ENCODE measurements around the gene ITGBL1. TPM values are rescaled to one million over a fixed set of nuclear protein-coding genes. Genes with fewer than 3 reads are reported as not detected.
A peak's percentile ranks its signal among the peaks of the same experiment; 100 is the strongest.

ITGBL1 gene
- total and polyA plus RNA-seq, 2 experiments from 2014 or later, result 0.29 TPM; not detected in 1

- H3K9me3 Mint-ChIP-seq, result no peaks in the 10 kb centered on the region
- Histone ChIP-seq H3K79me2 (replicated peaks; ENCODE audit: insufficient read depth) (no peaks in the 10 kb centered on the region), H3K4me2 (no peak overlapping the region), H3K4me3 (no peak overlapping the region), H2AFZ (no peak overlapping the region), H3K4me1 (ENCODE audit: insufficient read depth) (peaks cover 18% of the 10 kb centered on the region), H3K36me3 (ENCODE audit: insufficient read depth) (no peaks in the 10 kb centered on the region), H3K9me2 (ENCODE audit: insufficient read depth) (no peaks in the 10 kb centered on the region), H3F3A (replicated peaks; ENCODE audit: low read depth) (no peaks in the 10 kb centered on the region), H4K20me1 (replicated peaks; ENCODE audit: insufficient read depth) (no peaks in the 10 kb centered on the region), H3K27me3 (ENCODE audit: insufficient read depth) (no peaks in the 10 kb centered on the region), H3K27ac (ENCODE audit: low read depth) (no peak overlapping the region)
- H3K4me1 Mint-ChIP-seq, result peaks cover 20% of the 10 kb centered on the region
- peak; percentile 76 for DNase-seq (ENCODE audit: low spot score)
- no peaks in the 10 kb centered on the region for H3K36me3 Mint-ChIP-seq (ENCODE audit: low read depth)
- ATAC-seq, result peak; percentile 61; the same call in 2 of the 3 replicates
- H3K27me3 Mint-ChIP-seq (ENCODE audit: insufficient read depth, low read depth, poor library complexity), result no peaks in the 10 kb centered on the region
- no peak for TF ChIP-seq EZH2phosphoT487 (IDR thresholded peaks at IDR 0.05; ENCODE audit: unreplicated experiment)
- peak; percentile 61 to 82 for TF ChIP-seq CTCF (conservative IDR thresholded peaks at IDR 0.05; ENCODE audit: low read depth in 2 of 2)
- no peak overlapping the region for H3K4me3 Mint-ChIP-seq
- no peak overlapping the region for H3K27ac Mint-ChIP-seq
These were observed 62.3 kb downstream of the ITGBL1 start for GRCh38 chr13:101514695-101515275.

- no peak overlapping the region for H3K4me3 Mint-ChIP-seq
- Histone ChIP-seq H3K4me3 (no peak overlapping the region), H3K36me3 (ENCODE audit: insufficient read depth) (no peaks in the 10 kb centered on the region), H2AFZ (no peak overlapping the region), H4K20me1 (replicated peaks; ENCODE audit: insufficient read depth) (no peaks in the 10 kb centered on the region), H3K27ac (ENCODE audit: low read depth) (no peak overlapping the region), H3K4me2 (no peak overlapping the region), H3K27me3 (ENCODE audit: insufficient read depth) (no peaks in the 10 kb centered on the region), H3K79me2 (replicated peaks; ENCODE audit: insufficient read depth) (no peaks in the 10 kb centered on the region), H3K4me1 (ENCODE audit: insufficient read depth) (peaks cover 18% of the 10 kb centered on the region), H3F3A (replicated peaks; ENCODE audit: low read depth) (no peaks in the 10 kb centered on the region), H3K9me2 (ENCODE audit: insufficient read depth) (no peaks in the 10 kb centered on the region)
- H3K27me3 Mint-ChIP-seq (ENCODE audit: insufficient read depth, low read depth, poor library complexity), result no peaks in the 10 kb centered on the region
- TF ChIP-seq ETS1 (IDR thresholded peaks at IDR 0.05) (no peak), EZH2phosphoT487 (IDR thresholded peaks at IDR 0.05; ENCODE audit: unreplicated experiment) (no peak), JUNB (IDR thresholded peaks at IDR 0.05; ENCODE audit: unreplicated experiment) (no peak), ZNF331 (CRISPR knock-in tag; IDR thresholded peaks at IDR 0.05; ENCODE audit: low read depth) (no peak), EZH2 (IDR thresholded peaks at IDR 0.05; ENCODE audit: low read depth, unreplicated experiment) (no peak), NANOG (IDR thresholded peaks at IDR 0.05; ENCODE audit: borderline replicate concordance) (no peak), ZNF462 (CRISPR knock-in tag; IDR thresholded peaks at IDR 0.05) (no peak), CTCF (conservative IDR thresholded peaks at IDR 0.05; ENCODE audit: low read depth in 2 of 2) (no peak)
- H3K27ac Mint-ChIP-seq, result no peak overlapping the region
- DNase-seq (ENCODE audit: low spot score), result no peak
- ATAC-seq, result no peak
- no peaks in the 10 kb centered on the region for H3K9me3 Mint-ChIP-seq
- H3K4me1 Mint-ChIP-seq, result peaks cover 20% of the 10 kb centered on the region
- H3K36me3 Mint-ChIP-seq (ENCODE audit: low read depth), result no peaks in the 10 kb centered on the region
These were observed 63.0 kb downstream of the ITGBL1 start for GRCh38 chr13:101515504-101515903.

Data from GM23338 (cell line).